ENCODE results near the gene VAT1L.

The VAT1L gene

DNA sequence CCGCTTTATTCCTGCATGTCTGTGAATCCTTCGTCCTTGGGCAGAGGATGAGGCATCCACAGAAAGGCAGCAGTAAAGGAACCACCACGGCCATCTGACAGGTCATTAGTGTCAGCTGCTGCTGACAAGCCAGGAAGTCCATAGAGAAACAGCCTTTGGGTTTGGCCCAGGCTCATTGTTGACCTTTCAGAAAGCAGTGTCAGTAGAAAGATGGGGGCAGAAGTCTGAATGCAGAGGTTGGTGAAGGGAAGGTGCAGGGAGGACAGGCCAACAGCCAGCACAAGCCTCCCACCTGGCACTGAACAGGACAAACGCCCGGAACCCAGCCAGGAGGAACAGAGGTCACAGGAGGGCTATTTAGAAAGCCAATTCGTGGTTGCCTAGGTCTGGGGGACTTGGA lies 105.8 kb downstream of the VAT1L start:
- TF ChIP-seq, protein P1, sequence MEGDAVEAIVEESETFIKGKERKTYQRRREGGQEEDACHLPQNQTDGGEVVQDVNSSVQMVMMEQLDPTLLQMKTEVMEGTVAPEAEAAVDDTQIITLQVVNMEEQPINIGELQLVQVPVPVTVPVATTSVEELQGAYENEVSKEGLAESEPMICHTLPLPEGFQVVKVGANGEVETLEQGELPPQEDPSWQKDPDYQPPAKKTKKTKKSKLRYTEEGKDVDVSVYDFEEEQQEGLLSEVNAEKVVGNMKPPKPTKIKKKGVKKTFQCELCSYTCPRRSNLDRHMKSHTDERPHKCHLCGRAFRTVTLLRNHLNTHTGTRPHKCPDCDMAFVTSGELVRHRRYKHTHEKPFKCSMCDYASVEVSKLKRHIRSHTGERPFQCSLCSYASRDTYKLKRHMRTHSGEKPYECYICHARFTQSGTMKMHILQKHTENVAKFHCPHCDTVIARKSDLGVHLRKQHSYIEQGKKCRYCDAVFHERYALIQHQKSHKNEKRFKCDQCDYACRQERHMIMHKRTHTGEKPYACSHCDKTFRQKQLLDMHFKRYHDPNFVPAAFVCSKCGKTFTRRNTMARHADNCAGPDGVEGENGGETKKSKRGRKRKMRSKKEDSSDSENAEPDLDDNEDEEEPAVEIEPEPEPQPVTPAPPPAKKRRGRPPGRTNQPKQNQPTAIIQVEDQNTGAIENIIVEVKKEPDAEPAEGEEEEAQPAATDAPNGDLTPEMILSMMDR (IDR thresholded peaks at IDR 0.05), result no peak

DNA sequence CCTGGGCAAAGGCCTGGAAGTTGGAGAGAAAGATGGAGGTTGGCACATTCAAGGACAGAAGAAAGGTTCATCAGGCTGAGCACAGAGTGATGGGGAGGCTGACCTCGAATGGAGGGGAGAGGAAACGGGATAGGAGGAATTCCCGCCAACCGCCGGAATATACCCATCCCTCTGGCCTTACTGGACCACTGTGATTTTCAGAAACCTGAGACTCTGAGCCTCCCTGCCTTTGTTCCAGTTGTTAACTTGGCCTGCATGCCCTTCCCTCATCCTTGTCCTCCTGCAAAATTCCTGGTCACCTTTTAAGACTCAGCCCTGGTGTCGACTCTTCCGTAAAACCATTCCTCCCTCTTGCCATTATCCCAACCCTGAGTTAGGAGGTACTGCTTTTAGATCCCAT lies 107.6 kb downstream of the VAT1L start:
- TF ChIP-seq, protein P1 (IDR thresholded peaks at IDR 0.05), result no peak

DNA sequence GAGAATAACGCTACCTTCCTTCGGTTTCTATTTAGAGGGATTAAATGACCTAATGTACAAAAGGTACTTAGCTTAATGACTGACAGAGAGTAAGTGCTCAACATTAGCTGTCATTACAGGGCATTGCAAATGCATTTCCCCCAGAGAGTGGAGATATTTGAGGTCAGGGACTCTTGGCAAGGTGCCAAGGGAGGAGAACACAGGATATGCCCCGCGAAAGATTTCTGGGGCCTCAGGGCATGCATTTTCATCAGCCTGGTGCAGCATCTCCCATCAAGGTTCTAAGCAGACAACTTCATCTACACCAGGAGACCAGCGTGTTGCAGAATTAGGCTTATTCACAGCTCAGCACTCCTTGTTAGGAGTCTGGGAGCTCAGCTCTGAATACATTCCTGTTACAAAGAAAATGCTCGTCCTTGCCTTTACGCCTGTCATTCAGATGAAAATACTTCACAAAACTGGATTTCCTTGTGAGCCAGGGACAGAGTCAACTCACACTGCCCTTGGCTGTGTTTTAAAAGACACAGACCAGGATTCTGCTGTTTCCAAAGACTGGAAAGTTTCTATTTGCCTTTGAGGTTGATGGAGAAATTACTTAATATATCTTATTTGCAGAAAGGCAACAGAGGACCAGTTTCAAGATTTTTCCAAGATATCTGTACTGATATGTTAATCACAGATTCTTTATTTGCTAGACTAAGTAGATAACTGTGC lies 108.2 kb downstream of the VAT1L start:
- TF ChIP-seq, protein P1 (IDR thresholded peaks at IDR 0.05), result no peak

DNA sequence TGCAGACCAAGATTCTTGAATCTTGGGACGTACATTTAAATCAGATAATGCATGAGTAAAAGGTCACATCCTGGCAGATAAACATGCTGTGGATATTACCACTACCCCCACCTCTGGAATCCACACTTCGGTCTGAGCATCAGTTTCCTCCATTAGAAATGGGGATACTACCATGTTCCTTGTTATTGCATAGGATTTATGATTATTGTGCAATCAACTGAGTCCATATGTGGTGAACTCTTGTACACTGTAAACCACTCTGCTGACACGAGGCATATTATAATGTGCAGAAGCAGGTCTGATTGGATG lies 108.7 kb downstream of the VAT1L start:
- TF ChIP-seq, protein P1 (IDR thresholded peaks at IDR 0.05), result no peak

DNA sequence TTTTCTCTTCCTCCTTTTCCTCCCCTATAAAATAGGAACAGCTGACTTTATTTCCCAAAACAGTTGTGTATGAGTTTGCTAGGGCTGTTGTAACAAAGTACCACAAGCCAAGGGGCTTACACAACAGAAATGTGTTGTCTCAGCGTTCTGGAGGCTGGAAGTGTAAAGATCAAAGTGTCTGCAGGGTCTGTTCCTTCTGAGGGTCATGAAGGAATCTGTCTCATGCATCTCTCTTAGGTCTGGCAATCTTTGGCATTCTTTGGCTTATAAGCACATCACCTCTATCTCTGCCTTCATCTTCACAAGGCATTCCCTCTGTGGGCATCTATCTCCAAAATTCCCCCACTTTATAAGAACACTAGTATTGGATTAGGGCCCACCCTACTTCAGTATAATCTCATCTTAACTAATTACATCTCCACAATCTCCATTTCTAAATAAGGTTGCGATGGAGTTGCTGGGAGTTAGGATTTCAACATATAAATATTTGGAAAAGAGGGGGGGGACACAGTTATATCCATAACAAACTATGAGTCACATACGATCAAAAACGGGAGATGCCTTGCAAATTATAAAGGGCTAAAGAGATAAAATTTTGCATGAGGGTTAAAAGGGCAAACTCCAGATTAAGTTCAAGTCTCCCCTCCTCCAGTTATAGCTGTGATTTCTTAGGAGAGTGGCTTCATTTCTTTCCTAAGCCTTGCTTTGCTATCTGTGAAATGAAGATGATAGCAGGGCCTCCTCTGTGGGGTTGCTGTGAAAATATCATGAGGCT lies 109.7 kb downstream of the VAT1L start:
- TF ChIP-seq, protein P1 (IDR thresholded peaks at IDR 0.05), result no peak

DNA sequence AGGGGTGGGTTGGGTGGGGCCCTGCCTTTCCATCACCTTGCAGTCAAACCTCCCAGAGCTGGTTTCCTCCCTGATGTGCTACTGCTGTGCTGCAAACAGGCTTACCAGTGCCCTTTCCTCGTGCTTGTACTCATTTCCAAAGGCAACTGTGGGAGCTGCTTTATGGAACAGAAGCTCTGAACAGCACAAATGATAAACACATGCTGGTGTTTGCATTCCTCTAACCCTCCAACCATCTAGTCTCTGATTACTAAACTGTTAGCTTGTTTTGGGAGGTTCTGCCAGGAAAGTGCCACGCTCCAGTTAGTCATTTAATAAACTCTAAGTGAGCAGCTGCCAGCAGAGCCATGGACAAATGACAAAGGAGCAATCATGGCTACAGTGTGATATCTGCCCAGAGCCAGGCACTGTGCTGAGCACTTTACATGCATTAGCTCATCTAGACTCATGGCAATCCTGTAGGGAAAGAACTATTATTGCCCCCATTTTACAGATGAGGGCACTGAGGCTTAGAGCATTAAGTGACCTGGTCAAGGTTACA lies 110.4 kb downstream of the VAT1L start:
- TF ChIP-seq, protein P1 (IDR thresholded peaks at IDR 0.05), result no peak

DNA sequence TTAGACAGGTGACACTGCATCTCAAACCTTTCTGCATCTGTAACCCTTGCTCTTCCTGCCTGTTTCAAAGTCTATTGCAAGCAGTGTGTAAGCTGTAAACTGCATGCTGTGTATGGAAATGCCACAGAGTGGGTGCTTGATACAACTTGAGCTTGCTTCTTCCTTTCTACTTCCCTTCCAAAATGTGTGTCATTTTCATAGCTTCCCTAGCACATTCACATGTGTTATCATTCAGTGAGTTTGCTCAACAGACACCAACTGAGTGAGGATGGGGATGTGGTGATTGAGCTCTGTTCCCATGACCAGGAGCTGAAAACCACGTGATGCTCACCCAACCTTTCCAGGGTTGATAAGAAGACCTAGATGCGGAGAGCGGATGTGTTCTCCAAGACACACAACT lies 111.1 kb downstream of the VAT1L start:
- TF ChIP-seq, protein P1 (IDR thresholded peaks at IDR 0.05), result no peak
